DMS53 treated with DMSO at 0.1 percent for 48 hours (cell line): ENCODE results near the gene FOXP1.

Source experiments
- DNase-seq: peaks from one replicate; lab custom pipeline; 2025; ENCODE audit not compliant: unreplicated experiment; lab: John Stamatoyannopoulos, UW

The FOXP1 gene

GRCh38 chr3:71051259-71051595 is 532.3 kb downstream of the FOXP1 start:
- DNase-seq, result no peak

GRCh38 chr3:71050538-71051258 is 532.8 kb downstream of the FOXP1 start:
- DNase-seq, result no peak

- no peak for DNase-seq
Observed at GRCh38 chr3:71050166-71050537, 533.4 kb downstream of the FOXP1 start.

- no peak for DNase-seq
Observed at GRCh38 chr3:71048948-71049347, 534.6 kb downstream of the FOXP1 start.

GRCh38 chr3:71047616-71048531 is 535.7 kb downstream of the FOXP1 start:
- DNase-seq, result no peak

GRCh38 chr3:71046791-71047190 is 536.7 kb downstream of the FOXP1 start:
- no peak for DNase-seq

GRCh38 chr3:71045917-71046282 is 537.6 kb downstream of the FOXP1 start:
- DNase-seq, result no peak

GRCh38 chr3:71045212-71045916 is 538.2 kb downstream of the FOXP1 start:
- no peak for DNase-seq

- no peak for DNase-seq
Observed at GRCh38 chr3:71042759-71043158, 540.8 kb downstream of the FOXP1 start.

GRCh38 chr3:71041371-71041770 is 542.2 kb downstream of the FOXP1 start:
- no peak for DNase-seq

- no peak for DNase-seq
Observed at GRCh38 chr3:71039332-71039731, 544.2 kb downstream of the FOXP1 start.

GRCh38 chr3:71037775-71038174 is 545.8 kb downstream of the FOXP1 start:
- no peak for DNase-seq

GRCh38 chr3:71035886-71036285 is 547.6 kb downstream of the FOXP1 start:
- no peak for DNase-seq

GRCh38 chr3:71035314-71035713 is 548.2 kb downstream of the FOXP1 start:
- DNase-seq, result no peak

- DNase-seq, result no peak
Observed at GRCh38 chr3:71033681-71034220, 549.8 kb downstream of the FOXP1 start.

GRCh38 chr3:71031914-71032521 is 551.5 kb downstream of the FOXP1 start:
- peak; percentile 14 for DNase-seq

GRCh38 chr3:71031181-71031580 is 552.3 kb downstream of the FOXP1 start:
- peak; percentile 38 for DNase-seq

- peak; percentile 38 for DNase-seq
Observed at GRCh38 chr3:71030748-71031147, 552.8 kb downstream of the FOXP1 start.

- no peak for DNase-seq
Observed at GRCh38 chr3:71029770-71030169, 553.8 kb downstream of the FOXP1 start.

GRCh38 chr3:71028802-71029201 is 554.7 kb downstream of the FOXP1 start:
- no peak for DNase-seq

- DNase-seq, result no peak
Observed at GRCh38 chr3:71028184-71028583, 555.3 kb downstream of the FOXP1 start.
